ENCODE measurements around the gene COPA.
"Not testable (repeated sequence)": the region's sequence is repeated elsewhere in the genome, so short reads cannot be mapped to it uniquely, and the experiment has no call there.

Gene COPA

DNA sequence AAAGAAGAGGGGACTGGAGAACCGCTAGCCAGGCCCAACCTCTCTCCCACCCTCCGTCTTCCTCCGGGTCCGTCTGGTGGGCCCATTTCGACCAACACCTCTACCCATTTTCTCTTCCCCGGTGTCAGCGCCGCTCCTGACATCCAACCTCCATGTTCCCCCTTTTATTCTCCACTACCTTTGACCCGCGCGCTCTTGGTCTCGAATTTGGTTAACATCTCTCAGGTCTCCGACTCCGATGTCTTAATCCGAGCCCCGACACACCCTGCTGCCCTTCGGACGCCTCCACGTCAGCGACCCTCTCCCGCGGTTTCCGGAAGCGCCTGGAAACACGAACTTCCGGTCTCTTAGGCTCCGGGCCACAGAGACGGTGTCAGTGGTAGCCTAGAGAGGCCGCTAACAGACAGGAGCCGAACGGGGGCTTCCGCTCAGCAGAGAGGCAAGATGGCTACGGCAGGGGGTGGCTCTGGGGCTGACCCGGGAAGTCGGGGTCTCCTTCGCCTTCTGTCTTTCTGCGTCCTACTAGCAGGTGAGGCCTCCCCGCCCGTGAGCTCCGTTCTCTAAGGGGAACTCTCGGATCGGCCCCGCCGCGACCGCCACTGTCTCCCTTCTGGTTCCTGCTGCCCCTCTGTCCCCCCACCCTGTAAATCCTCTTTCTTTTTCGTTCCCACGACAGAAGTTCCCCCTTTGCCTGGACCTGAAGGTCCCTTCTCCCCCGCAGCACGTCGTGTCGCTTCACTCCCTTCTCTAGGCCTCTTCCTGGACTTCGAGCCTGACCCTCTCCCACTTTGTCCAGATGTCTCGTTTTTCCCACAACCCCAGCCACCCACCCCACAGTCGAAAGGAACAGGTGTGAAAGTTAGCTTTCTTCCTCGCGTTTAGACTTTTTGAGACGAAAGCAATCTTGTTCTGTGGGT is at the start of gene COPA, which contains the start of gene NCSTN:
TSS of gene COPA (minus strand) at position 298 of the 917 bp plus-strand sequence. CDS start at position 218, 80 bp downstream.
TSS of gene NCSTN (plus strand) at position 431 of the 917 bp plus-strand sequence. CDS start at position 445, 14 bp downstream.
- DNase-seq = peak; percentile 89

DNA sequence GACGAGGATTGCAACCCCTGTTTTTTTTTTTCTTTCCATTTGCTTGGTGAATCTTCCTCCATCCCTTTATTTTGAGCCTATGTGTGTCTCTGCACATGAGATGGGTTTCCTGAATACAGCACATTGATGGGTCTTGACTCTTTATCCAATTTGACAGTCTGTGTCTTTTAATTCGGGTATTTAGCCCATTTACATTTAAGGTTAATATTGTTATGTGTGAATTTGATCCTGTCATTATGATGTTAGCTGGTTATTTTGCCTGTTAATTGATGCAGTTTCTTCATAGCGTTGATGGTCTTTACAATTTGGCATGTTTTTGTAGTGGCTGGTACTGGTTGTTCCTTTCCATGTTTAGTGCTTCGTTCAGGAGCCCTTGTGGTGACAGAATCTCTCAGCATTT is 45.4 kb upstream of the COPA start:
- not testable (repeated sequence) for DNase-seq

GRCh38 chr1:160384812-160385211 is 41.8 kb upstream of the COPA start:
- DNase-seq = not testable (repeated sequence)

DNA sequence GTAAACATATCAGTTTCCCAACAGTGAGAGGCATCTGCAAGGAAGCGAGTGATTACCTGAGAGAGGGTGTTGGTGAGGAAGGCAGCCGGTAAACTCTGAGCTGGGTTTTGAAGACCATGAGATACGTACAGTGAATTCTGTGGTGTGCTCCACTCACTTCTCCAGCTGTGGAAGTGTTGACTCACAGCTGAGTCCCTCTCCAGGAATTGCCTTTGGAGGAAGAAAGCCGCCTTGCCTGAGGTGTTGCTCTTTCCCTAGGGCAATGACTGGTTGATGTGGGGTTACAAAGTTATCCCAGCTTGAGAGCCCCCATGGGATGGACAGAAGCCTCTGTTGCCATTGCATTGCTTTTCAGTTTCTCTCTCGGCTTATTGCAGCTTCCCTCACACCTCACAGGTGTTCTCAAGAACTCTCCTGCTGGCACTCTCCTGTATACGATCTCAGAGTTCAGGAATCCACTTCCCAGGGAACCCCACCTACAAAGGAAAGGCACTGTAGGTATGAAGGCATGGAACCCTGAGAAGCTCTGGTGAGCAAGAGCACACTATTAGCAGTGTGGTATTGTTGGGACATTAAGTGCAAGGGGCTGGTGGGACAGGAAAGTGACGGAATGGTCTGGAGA is 34.6 kb upstream of the COPA start:
- no peak for DNase-seq

- no peak for DNase-seq
Measured at GRCh38 chr1:160376525-160377131, 33.6 kb upstream of the COPA start.

- DNase-seq = no peak
Measured at GRCh38 chr1:160375788-160376524, 32.9 kb upstream of the COPA start.

GRCh38 chr1:160374306-160375110 is 31.5 kb upstream of the COPA start:
- DNase-seq = no peak

GRCh38 chr1:160373696-160374095 is 30.6 kb upstream of the COPA start:
- DNase-seq = no peak

DNA sequence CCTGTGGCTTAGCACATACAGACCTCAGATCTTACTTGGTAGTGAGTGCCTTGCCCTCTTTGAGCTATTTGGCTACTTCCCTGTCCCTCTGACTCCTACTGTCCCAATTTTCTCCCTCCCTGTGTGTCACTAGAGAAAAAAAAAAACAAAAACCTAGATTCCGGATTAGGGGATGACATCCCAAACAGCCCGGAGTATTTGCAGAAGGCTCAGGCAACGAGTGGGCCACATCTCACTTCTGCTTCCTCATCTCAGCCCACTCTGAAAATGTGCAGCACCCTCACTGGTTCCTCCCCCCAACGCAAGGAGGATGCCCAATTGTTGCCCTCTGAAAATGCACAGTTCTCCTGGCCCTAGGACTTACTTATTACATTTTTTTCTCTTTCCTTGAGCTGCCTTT is 28.7 kb upstream of the COPA start:
- DNase-seq = no peak

DNA sequence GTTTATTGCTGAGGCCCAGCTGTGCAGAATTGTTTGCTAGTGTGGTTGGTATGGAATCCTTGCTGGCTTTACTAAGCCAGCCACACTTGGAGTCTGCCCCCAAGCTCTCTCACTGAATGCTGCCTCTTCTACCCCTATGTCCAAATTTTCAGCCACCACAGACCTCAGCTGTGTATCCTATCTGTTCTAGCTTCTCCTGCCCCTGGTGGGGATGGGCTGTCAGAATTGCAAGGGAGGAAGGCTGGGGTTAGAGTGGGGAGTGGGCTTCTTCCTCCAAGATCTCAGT is 28.2 kb upstream of the COPA start:
- no peak for DNase-seq

GRCh38 chr1:160370561-160371345 is 27.7 kb upstream of the COPA start:
- no peak for DNase-seq

DNA sequence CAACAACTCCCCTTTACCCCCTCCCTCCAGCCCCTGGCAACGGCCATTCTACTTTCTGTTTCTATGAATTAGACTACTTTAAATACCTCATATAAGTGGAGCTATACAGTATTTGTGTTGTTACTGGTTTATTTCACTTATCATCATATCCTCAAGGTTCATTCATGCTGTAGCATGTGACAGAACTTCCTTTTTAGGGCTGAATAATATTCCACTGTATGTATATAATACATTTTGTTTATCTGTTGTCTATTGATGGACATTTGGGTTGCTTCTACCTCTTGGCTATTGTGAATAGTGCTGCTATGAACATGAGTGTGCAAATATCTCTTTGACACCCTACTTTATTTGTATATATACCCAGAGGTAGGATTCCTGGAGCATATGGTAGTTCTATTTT is 26.0 kb upstream of the COPA start:
- no peak for DNase-seq

DNA sequence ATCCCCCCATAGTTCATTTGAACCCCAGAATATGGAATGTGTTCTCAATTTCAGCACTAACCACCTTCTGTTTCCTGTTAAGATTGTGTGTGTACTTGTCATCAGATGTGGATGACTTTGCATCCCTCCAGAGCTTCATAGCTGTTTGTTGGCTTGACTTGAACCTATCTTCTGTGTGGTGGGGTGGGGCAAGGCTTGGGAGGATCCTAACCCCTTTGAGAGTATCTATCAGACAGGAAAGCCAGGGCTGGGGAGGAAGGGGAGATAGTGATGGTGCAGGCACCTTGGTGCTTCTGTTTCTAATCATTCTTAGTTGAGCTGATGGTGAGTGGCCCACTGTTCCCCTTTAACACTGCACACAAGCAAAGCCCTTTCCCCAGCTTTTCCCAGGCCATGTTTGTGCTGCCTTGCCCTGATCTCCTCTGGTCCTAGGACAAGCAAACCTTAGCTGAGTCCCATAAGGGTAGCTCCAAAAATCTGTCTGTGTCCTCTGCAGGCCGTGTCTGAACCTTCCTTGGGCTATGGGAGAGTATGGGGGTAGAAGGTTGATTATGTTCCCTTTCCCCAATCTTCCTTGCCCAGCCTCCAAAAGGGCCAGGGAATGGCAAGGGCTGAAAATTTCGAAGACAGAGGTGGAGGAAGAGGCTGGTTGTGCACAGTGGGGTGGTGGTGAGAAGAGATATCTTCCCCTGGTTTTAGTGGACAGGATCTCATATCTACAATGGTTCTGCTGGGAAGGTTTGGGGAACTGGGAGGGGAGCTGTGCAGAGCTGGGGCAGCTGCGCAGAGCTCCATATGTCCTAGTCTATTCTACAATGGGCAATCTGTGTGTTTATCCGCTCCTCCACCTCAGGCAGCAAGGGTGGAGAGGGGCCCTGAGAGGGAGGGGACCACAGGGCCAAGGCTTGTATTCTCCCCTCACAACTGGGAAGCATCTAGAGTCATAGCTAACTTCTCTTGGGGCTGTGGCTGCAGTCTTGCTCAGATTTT is 25.2 kb upstream of the COPA start:
- no peak for DNase-seq

DNA sequence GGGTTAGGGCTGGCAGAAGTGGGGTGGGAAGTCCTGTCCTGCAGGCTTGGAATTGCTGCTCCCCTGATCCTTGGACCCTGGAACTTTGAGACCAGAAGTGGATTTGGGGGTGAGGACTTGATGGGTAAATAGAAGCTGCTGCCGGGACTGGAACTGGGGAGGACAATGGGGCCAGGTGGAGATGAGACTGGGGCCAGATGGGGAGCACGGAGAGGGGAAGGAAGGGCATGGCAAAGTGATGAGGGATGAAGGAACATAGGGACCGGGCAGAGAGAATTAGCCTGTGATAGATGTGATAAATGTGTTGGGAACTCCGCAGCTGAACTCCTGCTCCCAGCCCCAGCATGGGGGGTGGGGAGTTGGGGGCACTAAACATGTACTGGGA is 24.5 kb upstream of the COPA start:
- DNase-seq = no peak

DNA sequence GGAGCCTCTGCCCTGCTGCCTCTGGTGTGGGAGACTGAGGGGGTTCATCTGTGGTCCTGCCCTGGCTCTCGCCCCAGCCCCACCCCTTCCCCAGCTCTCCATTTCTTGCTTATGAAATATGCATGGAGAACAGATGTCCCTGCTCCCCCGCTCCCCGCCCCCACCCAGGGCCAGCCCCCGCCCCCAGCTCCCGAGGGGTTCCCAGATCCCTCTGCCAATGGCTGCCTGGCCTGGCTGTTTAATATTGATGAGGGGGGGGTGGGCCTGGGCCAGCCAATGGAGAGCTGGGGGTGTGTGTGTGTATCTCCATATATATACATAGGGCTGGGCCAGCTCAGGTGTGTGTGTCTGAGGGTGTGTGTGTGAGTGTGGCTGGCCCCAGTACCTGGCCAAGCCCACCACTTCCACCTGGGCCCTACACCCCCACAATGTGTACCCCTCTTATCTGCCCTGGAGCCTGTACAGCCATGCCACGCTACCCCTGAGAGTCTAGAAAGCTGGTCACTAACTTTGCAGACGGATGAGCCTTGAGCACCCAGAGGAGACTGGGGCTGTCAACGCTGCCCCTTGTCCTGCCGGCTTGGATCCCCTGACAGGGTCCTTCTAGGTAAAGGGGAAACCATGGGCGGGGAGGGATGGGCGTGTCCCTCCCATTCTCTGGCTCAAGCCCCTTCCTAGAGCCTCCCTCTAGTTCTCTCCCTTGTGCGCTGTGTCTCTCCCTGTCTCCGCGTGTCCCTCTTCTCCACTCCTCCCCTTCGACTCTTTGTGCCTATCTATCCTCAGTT is 23.9 kb upstream of the COPA start, which contains the start of gene NHLH1:
TSS of gene NHLH1 (plus strand) at position 341 of the 785 bp plus-strand sequence. CDS start 3,661 bp downstream, outside the sequence.
- DNase-seq = no peak

DNA sequence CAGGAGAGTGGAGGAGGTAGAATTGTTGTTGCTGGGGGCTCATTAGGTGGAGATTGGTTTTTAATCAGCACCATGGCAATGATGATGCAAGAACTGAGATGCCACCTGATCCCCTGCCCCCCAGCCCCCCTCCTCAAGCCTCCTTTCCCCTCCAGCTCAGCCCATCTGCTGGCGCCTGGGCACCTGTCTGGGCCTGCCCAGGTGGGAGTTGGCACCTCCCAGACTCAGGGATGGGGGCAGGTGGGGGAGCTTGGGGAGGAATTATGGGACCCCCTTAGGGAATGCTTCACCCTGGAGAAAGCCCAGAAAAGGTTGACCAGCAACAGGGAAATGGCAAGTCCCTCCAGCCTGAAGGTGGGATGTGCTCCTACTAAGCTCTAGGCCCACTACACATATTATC is 22.3 kb upstream of the COPA start:
- no peak for DNase-seq

DNA sequence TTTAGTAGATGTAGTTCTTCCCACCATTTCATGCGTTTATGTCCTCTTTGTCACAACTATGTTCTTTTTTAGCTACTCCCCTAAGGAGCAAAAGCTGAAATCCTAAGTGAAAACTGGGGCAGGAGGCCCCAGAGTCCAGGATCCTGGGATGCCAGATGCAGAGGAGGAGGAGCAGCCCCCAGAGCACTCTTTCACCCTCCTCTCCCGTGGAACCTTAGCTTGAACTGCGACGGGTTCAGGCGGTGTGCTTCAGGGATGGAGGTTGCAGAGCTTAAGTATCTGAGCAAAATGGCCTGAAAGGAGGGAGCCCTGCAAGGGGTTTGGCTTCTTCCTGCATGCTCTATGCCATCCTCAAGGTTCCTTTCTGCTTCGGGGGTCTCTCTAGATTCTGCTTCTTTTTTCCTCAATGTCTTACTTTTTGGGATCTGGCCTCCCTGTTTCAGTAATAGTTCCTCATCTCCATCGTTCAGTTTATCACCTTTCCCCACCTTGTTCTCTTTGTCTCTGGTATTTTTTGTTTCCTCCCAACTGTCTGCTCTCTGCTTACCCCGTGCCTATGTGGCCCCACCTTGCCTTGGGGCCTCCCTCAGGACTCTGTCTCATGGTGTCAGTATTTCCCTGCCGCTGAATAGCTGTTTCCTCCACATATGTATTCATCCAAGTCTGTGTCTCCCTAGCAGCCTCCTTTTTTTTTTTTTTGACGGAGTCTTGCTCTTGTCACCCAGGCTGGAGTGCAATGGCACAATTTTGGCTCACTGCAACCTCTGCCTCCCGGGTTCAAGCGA is 21.1 kb upstream of the COPA start:
- DNase-seq = no peak

DNA sequence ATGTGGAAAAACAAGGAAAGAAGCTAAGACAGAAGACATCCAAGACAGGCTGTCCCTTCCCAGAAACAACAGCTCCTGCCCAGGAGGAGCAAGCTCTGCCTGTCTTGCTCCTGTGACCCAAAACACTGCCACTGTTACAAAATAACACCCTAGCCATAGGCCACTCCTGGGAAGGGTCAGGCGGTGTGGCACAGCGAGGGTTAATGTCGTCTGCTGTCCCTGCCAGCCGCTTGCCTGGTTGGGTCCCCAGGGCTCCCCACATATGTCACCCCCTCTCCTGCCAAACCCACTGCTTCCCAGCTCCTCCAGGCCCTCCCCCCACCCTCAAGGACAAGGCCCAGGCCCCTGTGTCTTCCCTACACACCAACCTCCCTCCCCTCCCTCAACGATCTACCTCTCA is 20.0 kb upstream of the COPA start:
- DNase-seq = no peak
